DND-41 (cell line): ENCODE data around the gene SLC5A6.

Source experiments
- ATAC-seq: fragments of 200-7000 bp; cut with Tn5 transposase; 3 replicates; pipeline ENCODE4 v1.9.1; 2021; ENCODE audit warnings: low read depth; ENCODE audit not compliant: insufficient read depth
- DNase-seq: peaks from one replicate; pipeline ENCODE4 v3.0.0-alpha.2; 2020
- H2AFZ ChIP-seq: 2 replicates; pipeline ENCODE4 v1.6.0; 2012; ENCODE audit warnings: low read depth, low read length
- H3K27ac ChIP-seq: 2 replicates; pipeline ENCODE4 v1.5.1; 2012; ENCODE audit warnings: low read length, inconsistent platforms
- H3K27me3 ChIP-seq: fragments of 200-600 bp; sonication (generic); 2 replicates; pipeline ENCODE4 v1.6.0; 2012; ENCODE audit warnings: low read length, mild to moderate bottlenecking, inconsistent platforms; ENCODE audit not compliant: insufficient read depth, poor library complexity
- H3K36me3 ChIP-seq: 2 replicates; pipeline ENCODE4 v1.5.1; 2012; ENCODE audit warnings: low read length, inconsistent platforms; ENCODE audit not compliant: insufficient read depth
- H3K4me1 ChIP-seq: 2 replicates; pipeline ENCODE4 v1.5.1; 2012; ENCODE audit warnings: mild to moderate bottlenecking, low read length; ENCODE audit not compliant: insufficient read depth
- H3K4me2 ChIP-seq: 2 replicates; pipeline ENCODE4 v1.6.0; 2012; ENCODE audit warnings: mild to moderate bottlenecking, moderate library complexity, low read length, inconsistent platforms; ENCODE audit not compliant: insufficient read depth
- H3K4me3 ChIP-seq, 2 experiments: fragments of 200-600 bp in 1 of 2; shearing (Covaris generic) in 1 of 2; 2 replicates each; pipeline ENCODE4 v1.5.1; 2012 to 2016; ENCODE audit warnings: inconsistent platforms in 2 of 2, low read length in 2 of 2, mild to moderate bottlenecking in 2 of 2, low read depth in 1 of 2, moderate library complexity in 1 of 2
- H3K79me2 ChIP-seq: 2 replicates; pipeline ENCODE4 v1.6.0; 2012; ENCODE audit warnings: low read length, inconsistent platforms; ENCODE audit not compliant: insufficient read depth
- H3K9ac ChIP-seq: 2 replicates; pipeline ENCODE4 v1.6.0; 2012; ENCODE audit warnings: low read depth, mild to moderate bottlenecking, inconsistent platforms, low read length, moderate library complexity
- H3K9me3 ChIP-seq: 2 replicates; pipeline ENCODE4 v1.5.1; 2012; ENCODE audit warnings: low read length, moderate library complexity, mild to moderate bottlenecking, inconsistent platforms; ENCODE audit not compliant: insufficient read depth, severe bottlenecking
- H4K20me1 ChIP-seq: 2 replicates; pipeline ENCODE4 v1.6.0; 2012; ENCODE audit warnings: low read length; ENCODE audit not compliant: insufficient read depth
- CTCF ChIP-seq: IDR thresholded peaks from 2 replicates; pipeline ENCODE4 v1.5.1; 2012; ENCODE audit warnings: borderline replicate concordance, low read length, moderate library complexity, mild to moderate bottlenecking; ENCODE audit not compliant: poor library complexity, severe bottlenecking; ENCODE audit errors: extremely low read depth
- EZH2 ChIP-seq: IDR thresholded peaks from 3 replicates; pipeline ENCODE4 v1.6.1; 2012; ENCODE audit warnings: borderline replicate concordance, low read depth, mild to moderate bottlenecking, moderate library complexity, low read length, inconsistent platforms; ENCODE audit not compliant: severe bottlenecking

Gene SLC5A6

DNA sequence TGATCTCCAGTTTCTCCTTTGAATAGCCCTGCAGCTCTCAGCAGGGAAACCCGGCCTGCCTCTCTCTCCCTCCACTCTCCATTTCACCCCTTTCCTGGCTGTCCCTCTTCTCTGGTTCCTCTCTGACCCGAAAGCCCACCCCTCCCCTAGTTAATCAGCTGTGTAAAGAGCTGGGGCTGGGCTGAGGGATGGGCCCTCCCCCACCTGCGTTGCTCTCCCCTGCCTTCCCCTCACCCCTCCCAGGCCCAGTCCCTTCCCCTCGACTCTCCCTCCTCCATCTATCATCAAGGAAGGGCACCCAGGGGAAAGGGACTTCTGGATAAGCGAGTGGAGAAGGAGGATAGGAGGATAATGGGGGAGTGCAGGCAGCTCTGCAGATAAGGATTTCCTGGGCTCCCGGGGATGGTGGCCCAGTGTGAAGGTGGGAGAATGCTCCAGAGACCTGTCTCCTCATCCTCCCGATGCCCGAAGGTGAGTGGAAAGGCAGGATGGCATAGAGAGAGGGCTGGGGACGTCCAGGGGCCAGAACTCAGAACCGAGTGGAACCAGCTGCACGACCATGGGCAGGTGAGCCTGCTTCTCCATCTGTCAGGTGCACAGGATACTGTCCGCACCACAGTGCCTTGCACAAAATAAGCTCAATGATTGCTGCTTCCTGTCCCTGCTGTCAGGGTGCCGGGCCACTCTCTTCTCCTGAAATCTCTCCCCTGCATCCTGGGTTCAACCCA, 38.7 kb upstream of the SLC5A6 start:
- Histone ChIP-seq H3K36me3 (no peaks in the 10 kb centered on the region), H3K4me1 (no peaks in the 10 kb centered on the region), H3K27ac (no peak overlapping the region), H3K4me3 (no peak overlapping the region), H3K79me2 (no peaks in the 10 kb centered on the region), H3K9ac (no peak overlapping the region), H2AFZ (no peak overlapping the region), H3K27me3 (peaks cover 9% of the 10 kb centered on the region), H3K4me2 (no peak overlapping the region), H4K20me1 (no peaks in the 10 kb centered on the region), H3K9me3 (no peaks in the 10 kb centered on the region)
- no peak for ATAC-seq
- DNase-seq, result no peak
- TF ChIP-seq CTCF (no peak), EZH2 (no peak)

- peaks cover 4% of the 10 kb centered on the region for H3K27me3 ChIP-seq
- no peaks in the 10 kb centered on the region for H3K4me1 ChIP-seq
- ATAC-seq (no peak), DNase-seq (no peak)
- peaks cover under 1% of the 10 kb centered on the region; the same call in 1 of the 2 replicates for H3K36me3 ChIP-seq
- no peak overlapping the region for H2AFZ ChIP-seq
- H3K4me2 ChIP-seq, result no peak overlapping the region
- TF ChIP-seq EZH2 (no peak), CTCF (peak; percentile 42)
- no peak overlapping the region for H3K4me3 ChIP-seq
- H3K9me3 ChIP-seq, result no peaks in the 10 kb centered on the region
- H3K9ac ChIP-seq, result no peak overlapping the region
- no peaks in the 10 kb centered on the region for H4K20me1 ChIP-seq
- no peaks in the 10 kb centered on the region for H3K79me2 ChIP-seq
- no peak overlapping the region for H3K27ac ChIP-seq
These were observed 38.0 kb upstream of the SLC5A6 start for GRCh38 chr2:27249891-27250651.

- Histone ChIP-seq H3K79me2 (no peaks in the 10 kb centered on the region), H3K4me2 (no peak overlapping the region), H2AFZ (no peak overlapping the region), H3K27ac (no peak overlapping the region), H3K9ac (no peak overlapping the region), H3K4me1 (no peaks in the 10 kb centered on the region), H4K20me1 (0 out of 2 replicates have a peak, but pooled peaks cover 1% of the 10 kb centered on the region), H3K27me3 (peaks cover 4% of the 10 kb centered on the region), H3K36me3 (peaks cover 7% of the 10 kb centered on the region), H3K4me3 (no peak overlapping the region), H3K9me3 (no peaks in the 10 kb centered on the region)
- TF ChIP-seq CTCF (no peak), EZH2 (no peak)
- DNase-seq (no peak), ATAC-seq (no peak)
These were observed 37.3 kb upstream of the SLC5A6 start for GRCh38 chr2:27249159-27249890.
